ENCODE results near the gene GTF3C1.

The GTF3C1 gene

DNA sequence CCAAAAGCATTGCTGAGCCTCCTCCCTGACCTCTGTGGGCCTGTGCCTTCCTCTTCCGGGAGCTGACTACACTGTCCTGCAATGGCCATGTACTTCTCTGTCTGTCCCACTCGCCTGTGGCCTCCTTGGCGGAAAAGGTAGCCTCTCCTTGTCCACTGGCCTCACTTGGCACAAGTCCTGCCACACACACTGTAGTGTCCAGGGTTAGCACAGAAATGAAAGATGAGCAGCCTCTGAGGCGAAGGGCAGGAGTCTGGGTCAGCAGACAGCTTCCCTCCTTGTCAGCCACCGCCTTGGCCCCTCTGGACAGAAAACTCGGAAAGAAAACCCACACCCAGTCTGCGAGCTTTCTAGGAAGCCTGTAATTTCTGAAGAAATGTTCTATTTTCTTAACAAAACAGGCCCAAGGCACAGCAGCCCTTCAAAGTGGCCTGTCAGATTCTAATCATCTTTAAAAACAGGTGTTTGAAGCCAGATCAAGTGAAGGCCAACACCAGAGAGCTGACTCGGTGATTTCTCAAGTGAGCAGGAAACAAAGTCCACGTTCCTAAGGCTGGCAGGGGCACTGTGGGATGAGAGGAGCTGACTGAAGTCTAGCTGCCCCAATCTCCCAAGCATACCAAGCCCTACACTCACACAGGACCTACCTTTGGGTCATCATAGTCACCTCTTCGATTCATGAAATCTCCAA is 67.2 kb downstream of the GTF3C1 start:
- DNase-seq, result no peak

DNA sequence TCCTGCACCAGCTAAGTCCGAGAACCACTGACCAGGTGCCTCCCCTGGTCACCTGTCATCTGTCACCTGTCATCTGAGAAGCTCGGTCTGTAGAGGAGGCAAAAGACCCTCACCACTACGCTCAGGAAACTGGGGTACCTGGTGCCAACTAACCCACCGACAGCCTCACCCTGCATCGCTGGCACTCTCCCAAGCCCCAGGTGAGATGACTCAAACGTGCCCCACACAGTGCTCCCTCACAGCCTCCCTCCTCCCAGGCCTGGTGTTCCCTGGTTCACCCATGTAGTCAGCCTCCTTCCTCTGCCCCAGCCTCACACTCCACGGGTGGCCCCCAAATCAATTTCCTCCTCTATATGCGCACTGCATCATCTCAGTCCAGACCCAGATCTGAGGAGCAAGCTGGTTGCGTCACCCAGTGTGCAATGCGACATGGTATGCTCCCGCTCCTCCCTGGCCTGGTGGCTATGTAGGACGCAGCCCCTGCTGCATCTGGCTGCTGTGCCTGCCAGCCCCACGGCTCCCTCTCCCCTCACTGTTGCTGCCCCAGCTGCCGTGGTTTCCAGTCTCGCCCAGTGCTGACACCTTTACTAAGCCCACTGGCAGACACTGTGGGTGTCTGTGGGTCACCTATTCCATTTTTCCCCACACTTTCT is 68.3 kb downstream of the GTF3C1 start:
- DNase-seq, result no peak

DNA sequence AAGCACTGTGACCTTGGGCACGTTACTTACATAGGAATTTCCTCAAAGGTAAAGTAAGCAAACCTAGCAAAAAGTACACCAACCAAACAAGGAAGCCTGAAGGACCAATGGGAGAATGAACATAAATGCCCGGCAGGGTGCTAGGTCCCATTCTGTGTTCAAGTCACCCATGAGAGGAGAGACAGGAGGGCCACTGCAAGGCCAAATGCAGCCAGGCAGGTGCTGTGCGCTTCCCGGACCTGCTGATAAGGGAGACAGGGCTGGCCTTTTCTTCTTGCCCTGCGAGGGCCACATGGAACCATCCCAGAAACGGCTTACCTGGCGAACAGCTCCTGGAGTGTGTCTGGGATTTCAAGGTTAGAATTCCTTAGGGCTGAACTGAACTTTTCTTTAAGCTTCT is 69.0 kb downstream of the GTF3C1 start:
- no peak for DNase-seq

DNA sequence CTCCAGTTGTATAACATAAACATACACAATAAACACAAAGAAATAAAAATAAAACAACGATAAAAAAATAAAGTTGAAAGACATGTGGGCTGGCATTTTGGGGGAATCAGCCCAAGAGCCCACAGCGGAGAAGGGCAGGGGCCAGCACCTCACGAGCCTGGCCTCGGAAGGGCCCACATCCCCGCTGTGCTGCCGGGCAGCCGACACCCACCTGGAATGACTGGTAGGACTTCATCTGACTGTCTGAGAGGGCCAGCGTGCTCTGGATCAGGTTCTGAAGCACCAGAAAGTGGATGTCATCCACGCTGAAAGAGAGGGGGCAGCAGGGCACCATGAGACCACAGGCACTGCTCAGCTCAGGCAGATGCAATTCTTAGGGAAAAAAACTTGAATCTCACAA is 73.5 kb downstream of the GTF3C1 start:
- no peak for DNase-seq

DNA sequence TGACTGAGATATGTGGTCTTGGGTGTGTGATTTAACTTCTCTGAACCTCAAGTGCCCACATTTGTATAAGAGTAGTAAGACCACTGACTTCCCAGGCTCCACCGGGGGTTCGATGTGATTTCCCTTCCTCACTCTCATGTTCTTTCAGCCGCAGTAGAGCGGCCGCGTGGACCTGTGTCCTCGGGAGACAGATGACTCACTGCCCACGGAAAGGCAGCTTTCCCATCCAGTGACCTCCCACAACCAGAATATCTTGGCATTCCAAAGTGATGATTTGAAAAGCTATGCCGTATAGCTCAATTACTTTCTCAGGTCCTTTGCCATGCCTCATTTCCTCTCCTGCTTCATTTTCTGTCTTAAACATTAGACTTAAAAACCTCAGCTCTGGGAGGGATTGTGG is 74.2 kb downstream of the GTF3C1 start:
- DNase-seq, result no peak

DNA sequence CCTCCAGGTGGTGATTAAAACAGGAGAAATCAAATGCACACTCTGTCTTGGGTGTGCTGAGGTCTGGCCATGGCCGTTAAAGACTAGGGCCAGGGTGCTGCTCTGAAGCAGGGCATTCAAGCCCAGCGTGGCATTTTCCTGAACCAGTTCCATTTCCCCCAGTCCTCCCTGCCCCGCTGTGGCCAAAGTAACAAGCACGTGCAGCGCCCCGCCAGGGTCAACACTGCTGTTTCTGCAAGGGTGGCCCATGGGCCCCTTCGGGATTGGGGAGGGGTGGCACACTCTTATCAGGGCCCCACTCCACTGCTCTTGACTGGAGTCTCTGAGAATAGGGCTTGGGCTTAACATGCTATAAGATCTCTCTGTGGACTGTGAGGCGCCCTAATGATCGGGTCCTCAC is 74.8 kb downstream of the GTF3C1 start:
- no peak for DNase-seq

DNA sequence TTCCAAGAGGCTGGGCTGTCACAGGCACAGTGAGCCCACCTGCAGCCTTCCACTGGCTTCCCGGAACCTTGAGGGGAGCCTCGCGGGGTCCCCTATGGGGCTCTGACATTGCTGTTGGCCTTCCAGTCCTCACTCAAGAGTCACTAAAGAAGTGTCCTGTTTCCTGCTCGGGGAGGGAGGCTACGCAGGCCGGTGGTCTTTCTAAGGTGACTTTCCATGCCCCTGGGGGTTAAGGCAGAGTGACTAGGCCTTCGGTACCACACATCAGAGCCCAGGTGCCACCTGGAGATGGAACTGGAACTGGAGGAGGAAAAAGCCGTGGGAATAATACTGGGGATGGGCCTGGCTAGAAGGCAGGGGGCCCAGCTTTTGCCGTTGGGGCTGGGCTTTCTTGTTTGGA is 75.7 kb downstream of the GTF3C1 start:
- DNase-seq, result no peak

DNA sequence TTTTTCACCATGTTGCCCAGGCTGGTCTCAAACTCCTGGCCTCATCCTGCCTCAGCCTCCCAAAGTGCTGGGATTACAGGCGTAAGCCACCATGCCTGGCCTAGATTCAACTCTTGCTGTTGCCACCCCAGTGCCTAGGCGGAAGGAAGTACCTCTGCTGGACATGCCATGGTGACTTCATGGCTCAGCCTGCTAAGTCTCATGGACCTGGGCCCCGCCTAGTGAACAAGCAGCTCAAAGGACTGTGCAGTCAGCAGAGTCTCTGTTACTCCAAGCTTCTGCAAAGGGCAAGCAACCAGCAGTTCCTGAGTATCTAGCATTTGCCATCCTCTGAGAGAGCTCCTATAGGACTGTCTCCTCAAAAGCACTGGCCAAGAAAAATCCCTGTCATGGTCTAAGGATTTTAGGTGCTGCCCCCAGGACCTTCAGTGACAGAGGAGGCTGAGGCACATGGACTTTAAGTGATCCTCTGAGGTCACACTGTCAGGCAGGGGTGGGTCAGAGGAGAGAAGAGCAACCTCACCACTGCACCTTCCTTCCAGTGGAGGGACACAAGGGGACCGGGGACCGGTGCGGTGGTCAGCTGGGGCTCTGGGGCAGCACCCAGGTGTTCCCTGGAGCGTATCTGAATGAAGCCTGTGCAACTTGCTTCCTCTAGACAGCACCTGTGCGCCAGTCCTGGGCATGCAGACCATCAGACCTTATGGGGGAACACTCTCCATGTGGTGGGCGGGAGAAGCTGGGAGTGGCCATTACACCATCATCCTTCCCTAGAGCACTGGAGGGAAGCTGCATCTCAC is 76.4 kb downstream of the GTF3C1 start:
- no peak for DNase-seq

DNA sequence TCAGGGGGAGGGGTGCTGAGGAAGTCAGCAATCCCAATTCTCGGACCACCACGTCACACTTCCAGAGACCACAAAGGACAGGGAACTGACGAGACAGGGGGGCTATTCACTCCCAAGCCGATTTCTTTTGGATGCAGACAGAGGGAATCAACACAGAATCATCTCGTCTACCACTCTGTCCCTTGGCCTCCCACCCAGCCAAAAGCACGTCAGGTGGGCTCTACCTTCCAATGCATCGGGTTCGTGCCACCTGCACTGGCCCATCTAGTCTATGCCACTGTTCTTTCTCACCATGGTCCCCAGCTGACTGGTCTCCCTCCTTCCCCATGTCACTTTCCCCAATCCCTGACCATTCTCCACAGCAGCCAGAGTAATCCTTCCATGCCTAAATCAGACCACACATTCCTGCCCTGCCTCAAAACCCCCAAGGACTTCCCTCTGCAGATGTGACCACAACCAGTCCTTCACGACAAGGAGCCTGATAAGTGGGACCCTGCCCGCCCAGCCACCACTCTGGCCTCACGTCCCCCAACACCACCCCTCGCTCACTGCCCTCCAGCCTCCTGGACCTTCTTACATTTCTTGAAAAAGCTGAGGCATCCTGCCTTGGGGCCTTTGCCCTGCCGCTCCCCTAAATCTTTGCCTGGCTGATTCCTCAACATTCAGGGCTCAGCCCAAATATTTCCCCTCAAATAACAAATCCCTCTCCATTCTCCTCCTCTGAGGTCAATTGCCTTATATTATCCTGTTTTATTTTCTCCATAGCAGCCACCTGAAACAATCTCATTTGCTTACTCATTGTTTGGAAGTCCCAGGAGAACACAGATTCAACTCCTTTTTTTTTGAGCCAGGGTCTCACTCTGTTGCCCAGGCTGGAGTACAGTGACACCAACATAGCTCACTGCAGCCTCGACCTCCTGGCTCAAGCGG is 77.4 kb downstream of the GTF3C1 start:
- DNase-seq, result no peak

DNA sequence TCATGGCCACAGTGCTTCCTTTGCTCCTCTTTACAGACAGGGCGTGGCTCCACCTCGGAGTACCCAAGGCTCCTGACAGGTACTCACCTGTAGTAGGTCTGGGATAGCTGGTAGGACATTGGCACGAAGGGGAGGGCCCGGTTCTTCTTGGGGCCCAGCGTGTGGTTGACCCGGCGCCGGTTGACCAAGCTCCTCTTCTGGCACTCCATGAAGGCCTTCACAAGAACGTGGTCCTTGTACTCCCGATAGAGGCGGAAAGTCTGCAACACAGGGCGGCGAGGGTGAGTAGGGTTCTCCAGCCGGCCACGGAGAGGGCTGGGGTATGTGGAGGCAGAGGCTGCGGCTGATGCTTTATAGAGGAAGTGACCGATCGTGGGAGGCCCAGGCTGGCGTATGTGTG is 78.1 kb downstream of the GTF3C1 start:
- DNase-seq, result no peak

DNA sequence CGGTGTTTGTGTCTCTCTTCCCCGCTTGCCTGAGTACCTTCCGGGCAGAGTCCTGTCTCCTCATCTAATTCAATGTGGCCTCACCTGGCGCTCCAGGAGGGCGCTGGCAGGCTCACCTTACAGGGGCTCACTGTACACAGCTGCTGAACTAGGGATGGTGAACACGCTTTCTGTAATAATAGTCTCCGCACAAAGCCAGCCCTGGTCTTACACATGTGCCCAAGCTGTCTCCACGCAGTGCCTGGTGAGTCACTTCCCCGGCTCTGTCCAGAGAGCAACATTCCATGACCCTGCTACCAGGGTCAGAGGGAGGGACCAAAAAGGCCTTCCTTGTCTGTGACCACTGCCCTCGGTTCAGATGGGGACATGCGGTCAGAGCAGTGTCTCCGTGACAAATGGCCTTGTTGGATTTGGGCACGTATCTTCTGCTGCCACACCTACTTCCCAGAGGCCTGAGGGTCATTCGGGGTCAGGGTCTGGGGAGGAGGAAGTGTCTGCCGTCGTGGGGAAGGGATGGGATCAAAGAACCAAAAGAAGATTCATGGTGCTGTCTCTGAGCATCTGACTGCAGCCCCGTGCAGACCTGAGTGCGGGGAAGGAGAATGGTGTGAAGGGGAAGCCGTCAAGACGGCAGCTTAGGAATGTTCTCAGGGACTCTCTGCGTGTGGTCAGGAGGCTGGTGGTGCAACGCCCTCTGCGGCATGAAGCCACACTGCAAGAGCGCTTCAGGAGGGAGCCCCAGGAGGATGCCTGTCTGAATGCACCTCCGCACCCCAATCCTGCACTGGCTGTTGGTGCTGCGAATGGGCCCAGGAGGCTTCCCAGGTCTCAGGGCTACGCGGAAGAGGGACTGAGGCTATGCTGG is 78.9 kb downstream of the GTF3C1 start:
- no peak for DNase-seq

DNA sequence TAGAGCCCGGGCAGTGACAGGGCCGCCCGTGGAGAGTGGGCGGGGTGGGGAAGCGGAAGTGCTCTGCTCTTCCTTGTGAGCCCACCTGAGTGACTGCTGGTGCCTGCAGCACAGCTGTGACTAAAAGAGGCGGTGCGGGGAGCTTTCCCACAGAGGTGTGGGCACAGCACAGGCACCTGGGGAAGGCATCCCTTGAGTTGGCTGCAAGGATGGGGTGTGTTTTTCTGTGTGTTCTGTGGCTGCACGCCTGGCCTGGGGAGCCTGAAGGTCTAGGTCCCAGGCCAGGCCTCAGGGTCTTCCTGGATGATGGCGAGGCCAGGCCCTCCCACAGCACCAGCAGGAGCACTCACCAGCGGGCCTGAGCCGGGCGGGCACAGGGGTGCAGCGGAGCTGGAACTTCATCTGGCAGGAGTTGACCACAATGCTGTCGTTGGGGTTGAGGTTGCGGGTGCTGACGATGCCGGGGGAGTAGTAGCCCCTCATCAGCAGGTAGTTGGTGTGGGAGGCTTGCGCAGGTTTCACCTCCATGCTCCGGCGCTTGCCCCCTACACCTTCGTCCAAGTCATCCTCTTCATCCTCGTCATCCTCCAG is 80.7 kb downstream of the GTF3C1 start:
- DNase-seq, result no peak

DNA sequence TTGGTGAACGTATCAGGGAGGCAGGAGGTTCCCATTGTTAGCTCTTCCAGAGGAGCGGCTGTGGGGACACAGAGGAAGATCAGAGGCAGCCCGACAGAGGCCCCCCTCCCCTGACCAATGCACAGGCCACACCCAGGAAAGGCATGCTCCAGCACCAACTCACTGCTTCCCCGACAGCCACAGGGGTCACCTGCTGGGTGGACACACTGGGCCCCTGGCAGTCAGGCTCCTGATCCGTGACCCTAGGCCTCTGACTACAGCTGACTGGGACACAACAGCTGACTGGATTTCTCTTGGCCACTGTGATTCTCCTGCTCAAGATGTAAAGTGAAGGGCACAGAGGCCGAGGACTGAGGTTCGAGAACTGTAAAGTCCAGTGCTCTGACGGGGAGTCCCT is 84.2 kb downstream of the GTF3C1 start:
- no peak for DNase-seq

DNA sequence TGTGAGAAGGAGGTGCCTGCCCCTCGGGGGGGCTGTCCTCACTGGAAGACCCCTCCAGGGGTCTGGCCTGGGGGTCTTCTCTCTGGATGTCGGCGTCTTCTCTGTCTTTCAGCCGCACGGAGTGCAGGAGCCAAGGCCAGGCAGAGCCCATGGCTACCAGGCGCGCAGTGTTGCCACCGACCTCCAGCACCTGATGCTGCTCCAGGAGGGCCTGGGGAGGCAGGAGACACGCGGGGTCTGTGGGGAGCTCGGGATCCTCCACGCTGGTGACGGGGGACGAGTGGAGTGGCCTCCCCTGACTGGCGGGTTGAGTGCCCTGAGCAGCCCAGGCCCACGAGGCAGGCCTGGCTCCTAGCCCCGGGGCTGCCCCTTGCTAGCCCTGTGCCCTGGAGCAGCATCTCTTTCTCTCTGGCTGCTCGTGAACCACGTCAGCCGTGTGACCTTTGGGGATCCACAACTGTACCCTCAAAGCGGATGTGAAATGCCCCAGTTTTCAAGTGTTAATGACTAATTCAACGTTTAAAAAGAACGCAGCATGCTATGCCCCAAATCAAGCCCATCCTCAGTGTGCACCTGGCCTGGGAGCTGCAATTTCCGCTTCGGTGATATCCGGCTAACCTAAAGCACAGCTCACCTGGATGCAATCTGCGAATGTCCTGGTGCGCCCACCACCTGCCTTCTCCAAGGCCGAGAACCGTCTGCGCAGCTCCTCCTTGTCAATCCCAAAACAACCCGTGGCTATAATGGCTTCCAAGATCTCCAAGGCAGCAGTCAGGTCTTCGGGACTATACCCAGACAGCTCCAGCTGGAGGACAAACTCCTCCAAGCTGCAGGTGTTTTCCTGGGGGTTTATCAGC is 84.9 kb downstream of the GTF3C1 start:
- DNase-seq, result no peak

DNA sequence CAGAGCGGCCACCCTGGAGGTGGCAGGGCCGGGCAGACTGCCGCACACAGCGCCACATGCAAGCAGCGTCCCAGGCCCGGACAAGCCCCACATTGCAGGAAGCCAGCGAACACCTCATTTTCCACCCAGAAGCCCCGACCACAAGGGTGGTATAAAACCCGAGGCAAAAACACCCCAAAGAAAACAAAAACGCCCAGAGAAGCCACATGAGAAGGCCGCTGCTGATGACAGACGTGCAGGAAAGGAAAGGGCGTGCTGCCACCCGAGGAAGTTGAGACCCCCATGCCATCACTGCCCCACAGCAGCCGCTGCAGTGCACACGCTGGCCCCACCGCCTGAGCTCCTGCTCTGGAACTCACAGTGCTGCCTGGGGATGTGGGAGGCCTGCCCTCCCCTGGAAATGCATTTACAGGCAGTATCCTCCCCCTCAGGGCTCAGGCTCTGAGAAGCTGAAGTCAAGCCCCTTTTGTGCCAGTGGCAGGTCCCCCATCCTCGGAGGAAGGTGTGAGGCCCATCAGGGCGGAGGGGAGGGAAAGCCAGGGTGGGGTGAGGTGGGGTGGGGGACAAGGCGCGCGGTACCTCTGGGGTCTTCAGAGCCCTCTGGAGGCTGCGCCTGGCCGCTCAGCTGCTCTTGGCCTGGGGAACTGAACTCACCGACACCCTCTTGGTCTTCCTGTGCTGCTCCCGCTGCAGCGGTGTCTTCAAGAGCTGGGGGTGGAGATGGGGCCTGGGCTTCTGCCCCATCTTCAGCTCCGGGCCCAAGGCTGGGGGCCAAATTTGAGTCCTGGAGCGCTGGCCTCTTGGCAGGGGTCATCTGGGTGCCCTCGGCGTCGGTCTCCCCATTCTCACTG is 85.7 kb downstream of the GTF3C1 start:
- DNase-seq, result peak; percentile 66

DNA sequence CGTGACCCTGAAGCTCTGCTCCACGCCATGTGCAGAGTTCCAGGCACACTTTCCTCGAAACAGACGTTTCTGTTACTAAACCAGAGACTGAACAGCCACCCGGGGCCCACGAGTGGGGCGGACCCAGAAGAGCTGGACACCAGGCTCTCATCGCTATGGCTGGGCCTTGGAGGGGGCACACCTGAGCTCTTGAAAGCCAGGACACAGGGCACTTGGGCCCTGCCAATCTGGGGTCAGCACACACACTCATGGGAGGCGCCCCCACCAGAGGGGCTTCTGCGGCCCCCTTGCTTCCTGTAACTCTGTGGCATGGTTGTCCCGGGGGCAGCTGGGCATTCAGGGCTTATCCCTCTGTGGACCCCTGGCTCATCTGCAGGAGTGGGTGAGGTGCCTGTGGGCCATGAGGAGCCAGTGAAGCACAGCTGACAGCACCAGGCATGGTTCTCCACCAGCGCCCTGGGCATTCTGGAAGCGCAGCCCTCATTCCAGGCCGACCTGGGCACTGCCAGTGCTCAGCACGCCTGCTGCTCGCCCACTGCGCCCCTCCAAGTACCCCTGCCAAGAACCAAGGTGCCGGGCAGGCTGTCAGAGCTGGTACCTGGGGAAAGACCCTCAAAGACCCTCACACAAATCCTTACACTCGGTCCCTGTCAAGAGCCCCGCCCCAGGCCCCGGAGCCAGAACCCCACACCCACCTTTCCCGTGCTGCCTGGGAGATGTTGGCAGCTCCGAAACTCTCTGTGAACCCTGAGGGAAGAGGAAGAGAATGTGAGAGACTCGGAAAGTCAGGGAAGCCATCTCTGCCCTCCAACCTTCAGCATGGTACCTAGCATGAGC is 86.6 kb downstream of the GTF3C1 start:
- DNase-seq, result no peak

DNA sequence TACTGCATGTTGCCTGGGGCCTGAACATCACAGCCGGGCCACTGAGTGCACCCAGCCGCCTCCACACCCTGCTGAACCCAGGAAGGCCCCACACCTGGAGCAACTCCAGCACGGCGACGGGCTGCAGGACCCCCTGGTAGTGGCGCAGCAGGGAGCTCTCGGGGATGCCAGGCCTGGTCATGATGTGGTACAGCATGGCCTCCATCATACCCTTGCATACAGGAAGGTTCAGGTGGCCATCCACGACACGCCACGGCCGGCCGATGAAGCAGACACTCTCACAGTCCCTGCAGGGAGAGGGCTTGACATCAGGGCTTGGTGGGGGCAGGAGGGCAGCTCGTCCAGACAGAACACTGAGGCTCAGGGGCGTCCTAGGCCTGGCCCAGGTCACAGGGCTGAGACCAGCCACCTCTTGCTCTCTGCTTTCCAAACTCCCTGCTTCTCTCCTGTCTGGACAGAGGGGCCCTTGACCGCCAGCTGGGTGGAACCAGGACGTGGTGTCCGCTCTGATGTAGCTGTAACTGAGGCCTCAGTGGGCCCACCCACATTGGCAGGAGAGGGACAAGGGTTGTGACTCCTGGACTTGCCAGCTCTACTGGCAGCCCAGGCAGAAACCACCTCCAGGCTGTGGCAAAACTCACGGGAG is 87.4 kb downstream of the GTF3C1 start:
- no peak for DNase-seq
